ENCODE results near the gene GFY. TPM values are rescaled to one million over a fixed set of nuclear protein-coding genes. Genes with fewer than 3 reads are reported as not detected.

Gene GFY
- total RNA-seq, 4 donors from 2014 or later, result not detected

DNA sequence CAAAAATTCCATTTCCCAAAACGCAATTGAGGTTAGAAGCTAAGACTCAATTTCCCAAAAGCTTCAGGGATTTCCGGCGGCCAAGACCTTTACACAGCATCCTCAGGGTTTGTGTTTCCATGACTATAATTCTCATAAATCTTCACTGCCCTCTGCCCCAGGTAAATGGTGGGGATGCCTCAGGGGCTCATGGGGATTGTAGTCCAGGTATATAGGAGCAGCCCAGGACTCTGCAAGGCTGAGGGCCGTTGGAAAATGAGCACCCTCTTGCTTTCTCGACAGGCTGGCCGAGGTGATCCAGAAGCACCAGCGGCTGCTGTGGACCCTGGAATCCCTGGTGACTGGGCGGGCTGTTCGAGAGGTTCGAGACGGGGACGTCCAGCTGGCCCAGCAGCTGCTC is 34.2 kb downstream of the GFY start:
- TF ChIP-seq, protein P1, sequence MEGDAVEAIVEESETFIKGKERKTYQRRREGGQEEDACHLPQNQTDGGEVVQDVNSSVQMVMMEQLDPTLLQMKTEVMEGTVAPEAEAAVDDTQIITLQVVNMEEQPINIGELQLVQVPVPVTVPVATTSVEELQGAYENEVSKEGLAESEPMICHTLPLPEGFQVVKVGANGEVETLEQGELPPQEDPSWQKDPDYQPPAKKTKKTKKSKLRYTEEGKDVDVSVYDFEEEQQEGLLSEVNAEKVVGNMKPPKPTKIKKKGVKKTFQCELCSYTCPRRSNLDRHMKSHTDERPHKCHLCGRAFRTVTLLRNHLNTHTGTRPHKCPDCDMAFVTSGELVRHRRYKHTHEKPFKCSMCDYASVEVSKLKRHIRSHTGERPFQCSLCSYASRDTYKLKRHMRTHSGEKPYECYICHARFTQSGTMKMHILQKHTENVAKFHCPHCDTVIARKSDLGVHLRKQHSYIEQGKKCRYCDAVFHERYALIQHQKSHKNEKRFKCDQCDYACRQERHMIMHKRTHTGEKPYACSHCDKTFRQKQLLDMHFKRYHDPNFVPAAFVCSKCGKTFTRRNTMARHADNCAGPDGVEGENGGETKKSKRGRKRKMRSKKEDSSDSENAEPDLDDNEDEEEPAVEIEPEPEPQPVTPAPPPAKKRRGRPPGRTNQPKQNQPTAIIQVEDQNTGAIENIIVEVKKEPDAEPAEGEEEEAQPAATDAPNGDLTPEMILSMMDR (IDR thresholded peaks at IDR 0.05; ENCODE audit: low read depth), result no peak

DNA sequence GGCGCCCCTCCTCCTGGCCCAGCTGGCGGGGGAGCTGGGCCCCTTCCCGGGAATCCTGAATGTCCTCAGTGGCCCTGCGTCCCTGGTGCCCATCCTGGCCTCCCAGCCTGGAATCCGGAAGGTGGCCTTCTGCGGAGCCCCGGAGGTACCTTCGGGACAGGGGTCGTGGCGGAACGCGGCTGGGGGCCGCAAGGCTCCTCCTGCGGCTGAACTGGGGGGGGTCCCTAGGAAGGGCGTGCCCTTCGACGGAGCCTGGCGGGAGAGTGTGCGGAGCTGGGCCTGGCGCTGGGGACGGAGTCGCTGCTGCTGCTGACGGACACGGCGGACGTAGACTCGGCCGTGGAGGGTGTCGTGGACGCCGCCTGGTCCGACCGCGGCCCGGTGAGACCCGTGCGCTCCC is 36.5 kb downstream of the GFY start:
- TF ChIP-seq, protein P1 (IDR thresholded peaks at IDR 0.05; ENCODE audit: low read depth), result no peak

DNA sequence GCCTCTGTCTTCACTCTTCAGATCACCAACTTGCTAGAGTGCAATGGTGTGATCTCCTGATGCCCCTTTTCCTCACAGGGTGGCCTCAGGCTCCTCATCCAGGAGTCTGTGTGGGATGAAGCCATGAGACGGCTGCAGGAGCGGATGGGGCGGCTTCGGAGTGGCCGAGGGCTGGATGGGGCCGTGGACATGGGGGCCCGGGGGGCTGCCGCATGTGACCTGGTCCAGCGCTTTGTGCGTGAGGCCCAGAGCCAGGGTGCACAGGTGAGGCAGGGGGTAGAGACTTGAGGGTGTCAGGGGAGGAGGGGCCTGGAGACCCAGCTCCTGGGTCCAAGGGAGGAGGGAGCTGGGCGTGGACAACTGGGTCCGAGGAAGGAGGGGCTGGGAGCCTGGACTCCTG is 37.3 kb downstream of the GFY start:
- TF ChIP-seq, protein P1 (IDR thresholded peaks at IDR 0.05; ENCODE audit: low read depth), result no peak

DNA sequence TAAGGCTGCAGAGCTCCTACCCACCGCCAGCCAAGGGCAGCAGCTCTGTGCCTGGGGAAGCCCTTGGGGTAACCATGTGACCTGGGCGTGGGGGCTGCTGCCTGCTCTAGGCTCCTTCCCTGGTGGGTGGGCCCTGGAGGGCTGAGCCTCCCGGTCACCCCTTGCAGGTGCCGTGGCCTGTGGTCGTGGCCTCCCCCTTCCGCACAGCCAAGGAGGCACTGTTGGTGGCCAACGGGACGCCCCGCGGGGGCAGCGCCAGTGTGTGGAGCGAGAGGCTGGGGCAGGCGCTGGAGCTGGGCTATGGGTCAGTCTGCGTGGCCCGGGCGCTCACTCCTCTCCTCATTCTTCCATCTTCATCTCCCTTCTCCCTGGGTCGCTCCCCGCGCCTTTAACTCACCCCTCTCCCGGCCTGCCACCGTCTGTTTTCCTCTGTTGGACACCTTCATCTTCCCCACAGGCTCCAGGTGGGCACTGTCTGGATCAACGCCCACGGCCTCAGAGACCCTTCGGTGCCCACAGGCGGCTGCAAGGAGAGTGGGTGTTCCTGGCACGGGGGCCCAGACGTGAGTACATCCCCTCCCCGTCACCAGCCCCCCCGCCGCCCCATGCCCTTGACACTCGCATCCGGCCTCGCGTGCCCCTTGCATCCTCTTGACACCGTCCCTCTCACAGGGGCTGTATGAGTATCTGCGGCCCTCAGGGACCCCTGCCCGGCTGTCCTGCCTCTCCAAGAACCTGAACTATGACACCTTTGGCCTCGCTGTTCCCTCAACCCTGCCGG is 39.0 kb downstream of the GFY start:
- TF ChIP-seq, protein P1 (IDR thresholded peaks at IDR 0.05; ENCODE audit: low read depth), result no peak

DNA sequence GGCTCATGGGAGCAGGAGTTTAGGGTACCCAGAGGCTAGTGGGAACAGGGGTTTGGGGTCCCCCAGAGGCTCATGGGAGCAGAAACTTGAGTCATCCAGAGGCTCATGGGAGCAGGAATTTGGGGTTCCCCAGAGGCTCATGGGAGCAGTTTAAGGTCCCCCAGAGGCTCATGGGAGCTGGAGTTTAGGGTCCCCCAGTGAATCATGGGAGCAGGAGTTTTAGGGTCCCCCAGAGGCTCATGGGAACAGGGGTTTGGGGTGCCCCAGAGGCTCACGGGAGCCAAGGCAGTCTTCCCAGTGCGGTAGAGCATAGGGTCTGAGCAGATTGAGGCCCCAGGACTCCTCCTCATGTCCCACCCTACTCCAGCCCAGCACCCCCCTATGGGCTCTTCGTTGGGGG is 40.2 kb downstream of the GFY start:
- TF ChIP-seq, protein P1 (IDR thresholded peaks at IDR 0.05; ENCODE audit: low read depth), result no peak

DNA sequence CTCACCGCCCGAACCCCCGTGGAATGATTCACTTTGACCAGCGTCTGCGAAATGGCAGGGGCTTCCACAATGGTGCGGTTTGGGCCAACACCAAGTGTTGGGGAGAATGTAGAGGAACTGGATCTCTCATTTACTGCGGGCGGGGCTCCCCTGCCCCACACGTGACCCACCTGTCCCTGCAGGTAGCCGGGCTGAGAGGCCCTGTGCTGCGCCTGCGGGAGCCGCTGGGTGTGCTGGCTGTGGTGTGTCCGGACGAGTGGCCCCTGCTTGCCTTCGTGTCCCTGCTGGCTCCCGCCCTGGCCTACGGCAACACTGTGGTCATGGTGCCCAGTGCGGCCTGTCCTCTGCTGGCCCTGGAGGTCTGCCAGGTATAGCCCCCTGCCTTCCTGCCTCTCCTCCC is 43.0 kb downstream of the GFY start:
- TF ChIP-seq, protein P1 (IDR thresholded peaks at IDR 0.05; ENCODE audit: low read depth), result no peak

DNA sequence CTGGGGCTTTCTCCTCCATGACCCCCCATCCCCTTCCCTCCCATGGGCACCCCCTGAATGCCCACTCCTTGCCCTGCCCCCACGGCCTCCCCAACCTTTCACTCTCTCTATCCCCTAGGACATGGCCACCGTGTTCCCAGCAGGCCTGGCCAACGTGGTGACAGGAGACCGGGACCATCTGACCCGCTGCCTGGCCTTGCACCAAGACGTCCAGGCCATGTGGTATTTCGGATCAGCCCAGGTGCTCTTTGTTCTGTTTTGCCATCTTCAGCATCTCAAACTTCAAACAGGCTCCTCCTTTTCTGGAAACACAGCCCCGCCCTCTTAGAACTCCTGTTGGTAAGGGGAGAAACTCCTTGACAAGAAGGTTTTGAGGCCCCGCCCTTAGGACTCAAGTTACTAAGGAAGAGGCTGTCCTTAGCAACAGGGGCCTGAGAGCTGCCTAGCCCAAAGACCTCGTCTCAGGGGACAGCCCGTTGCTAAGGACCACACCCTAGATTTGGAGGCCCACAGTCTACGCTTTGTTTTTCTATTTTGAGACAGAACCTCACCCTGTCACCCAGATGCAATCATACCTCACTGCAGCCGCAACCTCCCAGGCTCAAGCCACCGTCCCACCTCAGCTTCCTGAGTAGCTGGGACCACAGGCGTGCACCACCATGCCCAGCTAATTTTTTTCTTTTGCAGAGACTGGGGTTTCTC is 43.7 kb downstream of the GFY start:
- TF ChIP-seq, protein P1 (IDR thresholded peaks at IDR 0.05; ENCODE audit: low read depth), result no peak

Data from subcutaneous adipose tissue (tissue), 4 donors.